HEK293 (cell line): ENCODE results near the gene TNFRSF4.

Experiments used
- CTCF ChIA-PET: fragments of 350-600 bp; formaldehyde crosslinking; extraction: SDS; loops from one replicate; lab custom pipeline; 2021; ENCODE audit warnings: antibody characterized with exemption; lab: Yijun Ruan, JAX
- POLR2A ChIA-PET: fragments of 300-600 bp; formaldehyde crosslinking; extraction: SDS; loops from one replicate; lab custom pipeline; 2020; ENCODE audit warnings: antibody characterized with exemption, inconsistent platforms; lab: Yijun Ruan, JAX
- H3K27ac ChIP-seq: fragments of 200-500 bp; sonication (Bioruptor generic); 2 replicates; pipeline ENCODE4 v1.5.1; 2014; ENCODE audit warnings: low read depth, low read length, control low read depth, inconsistent platforms; ENCODE audit errors: extremely low read depth
- H3K36me3 ChIP-seq, 2 experiments: fragments of 200-500 bp in 1 of 2; sonication (Bioruptor generic) in 1 of 2; 1 replicate in 1 of 2; 2 replicates in 1 of 2; pipeline ENCODE4 v1.5.1; 2014 to 2017; ENCODE audit warnings: inconsistent platforms in 2 of 2, low read length in 2 of 2; ENCODE audit not compliant: control insufficient read depth in 2 of 2, insufficient read depth in 1 of 2
- H3K4me1 ChIP-seq: fragments of 200-500 bp; sonication (Bioruptor generic); 2 replicates; pipeline ENCODE4 v1.5.1; 2014; ENCODE audit warnings: mild to moderate bottlenecking, low read length, inconsistent platforms; ENCODE audit not compliant: control insufficient read depth, insufficient read depth
- H3K4me3 ChIP-seq: 2 replicates; pipeline ENCODE4 v1.5.1; 2011; ENCODE audit warnings: low read depth, mild to moderate bottlenecking, control low read depth, low read length, moderate library complexity
- H3K9me3 ChIP-seq: fragments of 200-500 bp; sonication (Bioruptor generic); 2 replicates; pipeline ENCODE4 v1.5.1; 2014; ENCODE audit warnings: low read depth, low read length, inconsistent platforms; ENCODE audit not compliant: control insufficient read depth, insufficient read depth
- KLF16 ChIP-seq: fragments of 450-650 bp; formaldehyde crosslinking; IDR thresholded peaks from 2 replicates; pipeline ENCODE4 v1.5.1; 2017; ENCODE audit warnings: missing biosample characterization, missing genetic modification characterization
- MZF1 ChIP-seq: fragments of 450-650 bp; formaldehyde crosslinking; IDR thresholded peaks from 2 replicates; pipeline ENCODE4 v1.5.1; 2017; ENCODE audit warnings: missing biosample characterization, missing genetic modification characterization, borderline replicate concordance
- RBAK ChIP-seq: fragments of 450-650 bp; formaldehyde crosslinking; IDR thresholded peaks from 2 replicates; pipeline ENCODE4 v1.5.1; 2016; ENCODE audit warnings: missing biosample characterization, missing genetic modification characterization
- WT1 ChIP-seq: fragments of 450-650 bp; formaldehyde crosslinking; IDR thresholded peaks from 2 replicates; pipeline ENCODE4 v1.5.1; 2016; ENCODE audit warnings: missing biosample characterization, missing genetic modification characterization
- ZBTB7A ChIP-seq: fragments of 450-650 bp; formaldehyde crosslinking; IDR thresholded peaks from 2 replicates; pipeline ENCODE4 v1.5.1; 2016; ENCODE audit warnings: low read depth, missing biosample characterization, missing genetic modification characterization
- ZNF114 ChIP-seq: fragments of 450-650 bp; formaldehyde crosslinking; IDR thresholded peaks from 2 replicates; pipeline ENCODE4 v1.5.0; 2017; ENCODE audit warnings: missing biosample characterization, missing genetic modification characterization
- ZNF175 ChIP-seq: fragments of 450-650 bp; formaldehyde crosslinking; IDR thresholded peaks from 2 replicates; pipeline ENCODE4 v1.5.1; 2016; ENCODE audit warnings: missing biosample characterization, missing genetic modification characterization
- ZNF2 ChIP-seq: fragments of 450-650 bp; formaldehyde crosslinking; IDR thresholded peaks from 2 replicates; pipeline ENCODE4 v1.5.1; 2016; ENCODE audit warnings: missing biosample characterization, missing genetic modification characterization
- ZNF221 ChIP-seq: fragments of 450-650 bp; formaldehyde crosslinking; IDR thresholded peaks from 2 replicates; pipeline ENCODE4 v1.5.1; 2017; ENCODE audit warnings: missing biosample characterization, missing genetic modification characterization, borderline replicate concordance
- ZNF335 ChIP-seq: fragments of 450-650 bp; formaldehyde crosslinking; conservative IDR thresholded peaks from 2 replicates; pipeline ENCODE4 v1.5.1; 2016; ENCODE audit warnings: missing biosample characterization, missing genetic modification characterization
- ZNF37A ChIP-seq: fragments of 450-650 bp; IDR thresholded peaks from 2 replicates; pipeline ENCODE4 v1.5.1; 2018; ENCODE audit warnings: missing biosample characterization, missing genetic modification characterization
- ZNF404 ChIP-seq: fragments of 450-650 bp; formaldehyde crosslinking; IDR thresholded peaks from 2 replicates; pipeline ENCODE4 v1.5.1; 2017; ENCODE audit warnings: missing biosample characterization, missing genetic modification characterization
- ZNF501 ChIP-seq: fragments of 450-650 bp; formaldehyde crosslinking; IDR thresholded peaks from 2 replicates; pipeline ENCODE4 v1.5.1; 2016; ENCODE audit warnings: missing biosample characterization, missing genetic modification characterization
- ZNF510 ChIP-seq: fragments of 450-650 bp; formaldehyde crosslinking; IDR thresholded peaks from 2 replicates; pipeline ENCODE4 v1.5.1; 2018; ENCODE audit warnings: mild to moderate bottlenecking, missing genetic modification characterization, missing biosample characterization; ENCODE audit not compliant: insufficient replicate concordance
- ZNF514 ChIP-seq: fragments of 450-650 bp; formaldehyde crosslinking; IDR thresholded peaks from 2 replicates; pipeline ENCODE4 v1.5.1; 2016; ENCODE audit warnings: missing biosample characterization, missing genetic modification characterization
- ZNF555 ChIP-seq: fragments of 450-650 bp; formaldehyde crosslinking; conservative IDR thresholded peaks from 2 replicates; pipeline ENCODE4 v1.5.1; 2017; ENCODE audit warnings: missing biosample characterization, mild to moderate bottlenecking, missing genetic modification characterization, inconsistent platforms
- ZNF585B ChIP-seq: fragments of 450-650 bp; formaldehyde crosslinking; IDR thresholded peaks from 2 replicates; pipeline ENCODE4 v1.5.1; 2016; ENCODE audit warnings: missing biosample characterization, missing genetic modification characterization
- ZNF747 ChIP-seq: fragments of 450-650 bp; formaldehyde crosslinking; IDR thresholded peaks from 2 replicates; pipeline ENCODE4 v1.5.1; 2016; ENCODE audit warnings: missing biosample characterization, missing genetic modification characterization
- ZNF777 ChIP-seq: fragments of 450-650 bp; formaldehyde crosslinking; IDR thresholded peaks from 2 replicates; pipeline ENCODE4 v1.5.1; 2017; ENCODE audit warnings: missing biosample characterization, missing genetic modification characterization, borderline replicate concordance
- TF ChIP-seq, protein P1 (sequence below): fragments of 450-650 bp; formaldehyde crosslinking; IDR thresholded peaks from 2 replicates; pipeline ENCODE4 v1.5.1; 2016; ENCODE audit warnings: missing biosample characterization, missing genetic modification characterization
- TF ChIP-seq, protein P2 (sequence below): fragments of 450-650 bp; formaldehyde crosslinking; IDR thresholded peaks from 2 replicates; pipeline ENCODE4 v1.5.1; 2016; ENCODE audit warnings: missing biosample characterization, missing genetic modification characterization
- TF ChIP-seq, protein P3 (sequence below): fragments of 450-650 bp; formaldehyde crosslinking; IDR thresholded peaks from 2 replicates; pipeline ENCODE4 v1.5.1; 2016; ENCODE audit warnings: missing biosample characterization, missing genetic modification characterization
- TF ChIP-seq, protein P4 (sequence below): sonication (generic); formaldehyde crosslinking; IDR thresholded peaks from 2 replicates; pipeline ENCODE4 v1.8.1; 2022; ENCODE audit warnings: mild to moderate bottlenecking, moderate library complexity, missing genetic modification reagents
- TF ChIP-seq, protein P5 (sequence below): fragments of 450-650 bp; formaldehyde crosslinking; IDR thresholded peaks from 2 replicates; pipeline ENCODE4 v1.5.1; 2016; ENCODE audit warnings: missing biosample characterization, missing genetic modification characterization
- TF ChIP-seq, protein P6 (sequence below): IDR thresholded peaks from 2 replicates; pipeline ENCODE4 v1.6.1; 2011; ENCODE audit warnings: mild to moderate bottlenecking, low read depth, low read length, borderline replicate concordance

TNFRSF4 gene

DNA sequence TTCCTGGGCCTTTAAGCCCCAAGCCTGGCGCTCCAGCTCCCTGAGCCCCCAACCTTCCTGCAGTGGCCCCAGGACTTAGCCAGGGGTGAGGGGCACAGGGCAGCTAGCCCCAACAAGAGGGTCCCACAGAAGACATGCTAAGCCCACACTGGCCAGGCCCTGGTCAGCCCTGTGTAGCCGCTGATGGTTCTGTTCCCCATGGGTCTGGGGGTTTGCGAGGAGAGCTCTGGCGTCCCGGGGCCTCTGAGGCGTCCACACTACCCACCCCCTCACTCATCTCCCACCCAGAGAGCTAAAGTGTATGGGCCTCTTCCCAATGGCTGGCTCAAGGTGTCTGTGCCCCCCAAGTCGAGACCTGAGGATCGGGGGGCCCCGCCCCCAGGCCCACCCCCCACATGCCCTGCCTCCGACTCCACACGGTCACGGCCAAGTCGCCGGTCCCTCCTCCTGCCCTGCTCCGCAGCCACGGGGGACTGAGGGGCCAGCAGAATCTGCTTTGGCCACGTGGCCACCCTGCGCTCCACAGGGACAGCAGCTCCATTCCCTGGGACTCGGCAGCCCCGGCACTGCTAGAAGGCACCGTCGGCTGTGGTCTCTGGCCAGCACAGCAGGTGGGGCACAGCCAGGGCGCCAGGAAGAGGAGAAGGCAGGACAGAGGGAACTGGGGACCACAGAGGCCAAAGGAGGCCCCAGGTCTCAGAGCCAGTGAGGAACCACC, 15.4 kb downstream of the TNFRSF4 start:
- no peaks in the 10 kb centered on the region for H3K9me3 ChIP-seq
- no peak overlapping the region for H3K27ac ChIP-seq
- ChIA-PET POLR2A (interaction anchor here (0.9 kb wide), 1 partner anchor 17 kb away, joined by 3 read pairs; no protein-coding TSS in a partner anchor), CTCF (no interaction called here)
- H3K4me1 ChIP-seq = no peaks in the 10 kb centered on the region
- no peaks in the 10 kb centered on the region for H3K36me3 ChIP-seq
- TF ChIP-seq, protein P1, sequence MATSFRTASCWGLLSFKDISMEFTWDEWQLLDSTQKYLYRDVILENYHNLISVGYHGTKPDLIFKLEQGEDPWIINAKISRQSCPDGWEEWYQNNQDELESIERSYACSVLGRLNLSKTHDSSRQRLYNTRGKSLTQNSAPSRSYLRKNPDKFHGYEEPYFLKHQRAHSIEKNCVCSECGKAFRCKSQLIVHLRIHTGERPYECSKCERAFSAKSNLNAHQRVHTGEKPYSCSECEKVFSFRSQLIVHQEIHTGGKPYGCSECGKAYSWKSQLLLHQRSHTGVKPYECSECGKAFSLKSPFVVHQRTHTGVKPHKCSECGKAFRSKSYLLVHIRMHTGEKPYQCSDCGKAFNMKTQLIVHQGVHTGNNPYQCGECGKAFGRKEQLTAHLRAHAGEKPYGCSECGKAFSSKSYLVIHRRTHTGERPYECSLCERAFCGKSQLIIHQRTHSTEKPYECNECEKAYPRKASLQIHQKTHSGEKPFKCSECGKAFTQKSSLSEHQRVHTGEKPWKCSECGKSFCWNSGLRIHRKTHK = no peak
- TF ChIP-seq ZNF555 (tag by site-specific recombination) (no peak), ZNF37A (no peak), ZNF514 (tag by site-specific recombination) (no peak), KLF16 (tag by site-specific recombination) (no peak), ZNF335 (tag by site-specific recombination) (no peak), ZNF501 (tag by site-specific recombination) (no peak), ZNF585B (tag by site-specific recombination) (no peak), ZNF404 (tag by site-specific recombination) (no peak), ZNF747 (tag by site-specific recombination) (no peak), ZBTB7A (tag by site-specific recombination) (no peak), ZNF510 (no peak), RBAK (tag by site-specific recombination) (no peak)
- TF ChIP-seq, protein P2, sequence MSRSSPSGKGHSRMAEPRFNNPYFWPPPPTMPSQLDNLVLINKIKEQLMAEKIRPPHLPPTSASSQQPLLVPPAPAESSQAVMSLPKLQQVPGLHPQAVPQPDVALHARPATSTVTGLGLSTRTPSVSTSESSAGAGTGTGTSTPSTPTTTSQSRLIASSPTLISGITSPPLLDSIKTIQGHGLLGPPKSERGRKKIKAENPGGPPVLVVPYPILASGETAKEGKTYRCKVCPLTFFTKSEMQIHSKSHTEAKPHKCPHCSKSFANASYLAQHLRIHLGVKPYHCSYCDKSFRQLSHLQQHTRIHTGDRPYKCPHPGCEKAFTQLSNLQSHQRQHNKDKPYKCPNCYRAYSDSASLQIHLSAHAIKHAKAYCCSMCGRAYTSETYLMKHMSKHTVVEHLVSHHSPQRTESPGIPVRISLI (tag by site-specific recombination) = no peak
- TF ChIP-seq, protein P3, sequence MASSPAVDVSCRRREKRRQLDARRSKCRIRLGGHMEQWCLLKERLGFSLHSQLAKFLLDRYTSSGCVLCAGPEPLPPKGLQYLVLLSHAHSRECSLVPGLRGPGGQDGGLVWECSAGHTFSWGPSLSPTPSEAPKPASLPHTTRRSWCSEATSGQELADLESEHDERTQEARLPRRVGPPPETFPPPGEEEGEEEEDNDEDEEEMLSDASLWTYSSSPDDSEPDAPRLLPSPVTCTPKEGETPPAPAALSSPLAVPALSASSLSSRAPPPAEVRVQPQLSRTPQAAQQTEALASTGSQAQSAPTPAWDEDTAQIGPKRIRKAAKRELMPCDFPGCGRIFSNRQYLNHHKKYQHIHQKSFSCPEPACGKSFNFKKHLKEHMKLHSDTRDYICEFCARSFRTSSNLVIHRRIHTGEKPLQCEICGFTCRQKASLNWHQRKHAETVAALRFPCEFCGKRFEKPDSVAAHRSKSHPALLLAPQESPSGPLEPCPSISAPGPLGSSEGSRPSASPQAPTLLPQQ = no peak
- TF ChIP-seq, protein P4, sequence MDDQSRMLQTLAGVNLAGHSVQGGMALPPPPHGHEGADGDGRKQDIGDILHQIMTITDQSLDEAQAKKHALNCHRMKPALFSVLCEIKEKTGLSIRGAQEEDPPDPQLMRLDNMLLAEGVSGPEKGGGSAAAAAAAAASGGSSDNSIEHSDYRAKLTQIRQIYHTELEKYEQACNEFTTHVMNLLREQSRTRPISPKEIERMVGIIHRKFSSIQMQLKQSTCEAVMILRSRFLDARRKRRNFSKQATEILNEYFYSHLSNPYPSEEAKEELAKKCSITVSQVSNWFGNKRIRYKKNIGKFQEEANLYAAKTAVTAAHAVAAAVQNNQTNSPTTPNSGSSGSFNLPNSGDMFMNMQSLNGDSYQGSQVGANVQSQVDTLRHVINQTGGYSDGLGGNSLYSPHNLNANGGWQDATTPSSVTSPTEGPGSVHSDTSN (CRISPR knock-in tag) = no peak
- TF ChIP-seq, all 188 proteins: peak for 0
- H3K4me3 ChIP-seq = no peak overlapping the region

DNA sequence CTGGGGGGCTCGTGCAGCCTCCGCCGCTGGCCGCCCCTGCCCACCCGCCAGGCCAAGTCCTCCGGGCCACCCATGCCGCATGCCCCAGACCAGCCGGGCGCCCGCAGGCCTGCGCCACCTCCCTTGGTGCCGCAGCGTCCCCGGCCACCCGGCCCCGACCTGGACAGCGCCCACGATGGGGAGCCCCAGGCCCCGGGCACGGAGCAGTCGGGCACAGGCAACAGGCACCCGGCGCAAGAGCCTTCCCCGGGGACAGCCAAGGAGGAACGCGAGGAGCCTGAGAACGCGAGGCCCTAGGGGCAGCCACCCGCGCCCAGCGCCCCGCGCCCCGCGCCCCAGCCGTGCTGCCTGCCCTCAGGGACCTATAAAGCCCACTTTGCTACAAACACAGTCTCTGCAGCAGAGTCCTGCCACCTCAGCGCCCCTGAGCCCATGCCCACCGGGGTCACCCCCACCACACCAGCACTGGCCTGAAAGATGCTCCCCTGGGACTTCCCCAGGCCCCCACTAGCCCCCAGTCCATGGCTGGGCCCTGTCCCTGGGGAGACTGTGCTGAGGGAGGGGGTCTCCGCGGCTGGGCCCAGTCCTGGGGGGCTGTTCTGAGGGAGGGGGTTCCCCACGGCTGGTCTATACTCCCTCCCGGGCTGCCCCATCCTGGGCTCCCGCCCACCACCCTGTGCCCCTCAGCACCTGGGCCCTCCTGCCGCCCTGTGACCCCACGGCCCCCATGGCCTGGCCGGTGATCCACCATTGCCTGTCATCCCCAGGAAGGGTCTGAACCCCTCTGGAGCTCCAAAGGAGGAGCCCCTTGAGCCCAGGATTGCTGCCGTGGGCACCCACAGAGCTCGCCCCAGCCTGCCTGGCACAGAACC, 16.2 kb downstream of the TNFRSF4 start:
- POLR2A ChIA-PET = interaction anchor here (0.9 kb wide), 1 partner anchor 17 kb away, joined by 3 read pairs; no protein-coding TSS in a partner anchor
- Histone ChIP-seq H3K27ac (no peak overlapping the region), H3K4me1 (no peaks in the 10 kb centered on the region), H3K4me3 (no peak overlapping the region), H3K36me3 (no peaks in the 10 kb centered on the region), H3K9me3 (no peaks in the 10 kb centered on the region)
- CTCF ChIA-PET = no interaction called here
- TF ChIP-seq, protein P5, sequence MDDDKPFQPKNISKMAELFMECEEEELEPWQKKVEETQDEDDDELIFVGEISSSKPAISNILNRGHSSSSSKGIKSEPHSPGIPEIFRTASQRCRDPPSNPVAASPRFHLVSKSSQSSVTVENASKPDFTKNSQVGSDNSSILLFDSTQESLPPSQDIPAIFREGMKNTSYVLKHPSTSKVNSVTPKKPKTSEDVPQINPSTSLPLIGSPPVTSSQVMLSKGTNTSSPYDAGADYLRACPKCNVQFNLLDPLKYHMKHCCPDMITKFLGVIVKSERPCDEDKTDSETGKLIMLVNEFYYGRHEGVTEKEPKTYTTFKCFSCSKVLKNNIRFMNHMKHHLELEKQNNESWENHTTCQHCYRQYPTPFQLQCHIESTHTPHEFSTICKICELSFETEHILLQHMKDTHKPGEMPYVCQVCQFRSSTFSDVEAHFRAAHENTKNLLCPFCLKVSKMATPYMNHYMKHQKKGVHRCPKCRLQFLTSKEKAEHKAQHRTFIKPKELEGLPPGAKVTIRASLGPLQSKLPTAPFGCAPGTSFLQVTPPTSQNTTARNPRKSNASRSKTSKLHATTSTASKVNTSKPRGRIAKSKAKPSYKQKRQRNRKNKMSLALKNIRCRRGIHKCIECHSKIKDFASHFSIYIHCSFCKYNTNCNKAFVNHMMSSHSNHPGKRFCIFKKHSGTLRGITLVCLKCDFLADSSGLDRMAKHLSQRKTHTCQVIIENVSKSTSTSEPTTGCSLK (tag by site-specific recombination) = no peak
- no peak for TF ChIP-seq WT1 (tag by site-specific recombination)
- no peak for TF ChIP-seq ZNF777 (tag by site-specific recombination)
- no peak for TF ChIP-seq ZNF2 (tag by site-specific recombination)
- no peak for TF ChIP-seq MZF1 (tag by site-specific recombination)
- no peak for TF ChIP-seq ZNF514 (tag by site-specific recombination)
- TF ChIP-seq, protein P6, sequence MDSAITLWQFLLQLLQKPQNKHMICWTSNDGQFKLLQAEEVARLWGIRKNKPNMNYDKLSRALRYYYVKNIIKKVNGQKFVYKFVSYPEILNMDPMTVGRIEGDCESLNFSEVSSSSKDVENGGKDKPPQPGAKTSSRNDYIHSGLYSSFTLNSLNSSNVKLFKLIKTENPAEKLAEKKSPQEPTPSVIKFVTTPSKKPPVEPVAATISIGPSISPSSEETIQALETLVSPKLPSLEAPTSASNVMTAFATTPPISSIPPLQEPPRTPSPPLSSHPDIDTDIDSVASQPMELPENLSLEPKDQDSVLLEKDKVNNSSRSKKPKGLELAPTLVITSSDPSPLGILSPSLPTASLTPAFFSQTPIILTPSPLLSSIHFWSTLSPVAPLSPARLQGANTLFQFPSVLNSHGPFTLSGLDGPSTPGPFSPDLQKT = no peak
- TF ChIP-seq ZNF404 (tag by site-specific recombination) = no peak
- no peak for TF ChIP-seq ZNF114
- no peak for TF ChIP-seq ZNF221 (tag by site-specific recombination)
- TF ChIP-seq ZNF175 (tag by site-specific recombination) = no peak
